Retinal pigment epithelial cell (primary cell): ENCODE results near the gene CFAP157.

Experiments used
- DNase-seq: peaks from one replicate; pipeline ENCODE4 v3.0.0-alpha.2; 2010; ENCODE audit warnings: low read depth
- H3K4me3 ChIP-seq: 2 replicates; pipeline ENCODE4 v1.5.1; 2011; ENCODE audit warnings: mild to moderate bottlenecking, low read length, control low read depth, moderate library complexity
- CTCF ChIP-seq: conservative IDR thresholded peaks from 2 replicates; pipeline ENCODE4 v1.5.1; 2011; ENCODE audit warnings: low read depth, low read length, control low read depth, inconsistent platforms

Gene CFAP157

GRCh38 chr9:127744398-127745110, 37.8 kb downstream of the CFAP157 start:
- TF ChIP-seq CTCF = no peak
- DNase-seq = no peak
- no peak overlapping the region for H3K4me3 ChIP-seq

GRCh38 chr9:127746959-127747569, 40.3 kb downstream of the CFAP157 start:
- H3K4me3 ChIP-seq = no peak overlapping the region
- TF ChIP-seq CTCF = peak; percentile 7
- DNase-seq = no peak

GRCh38 chr9:127749090-127749787, 42.5 kb downstream of the CFAP157 start:
- no peak for DNase-seq
- H3K4me3 ChIP-seq = no peak overlapping the region
- no peak for TF ChIP-seq CTCF

- no peak for TF ChIP-seq CTCF
- no peak overlapping the region for H3K4me3 ChIP-seq
- DNase-seq = no peak
Observed at GRCh38 chr9:127751269-127752054, 44.7 kb downstream of the CFAP157 start.

GRCh38 chr9:127753148-127753547, 46.4 kb downstream of the CFAP157 start:
- no peak for DNase-seq
- no peak for TF ChIP-seq CTCF

GRCh38 chr9:127753622-127754021, 46.8 kb downstream of the CFAP157 start:
- no peak for TF ChIP-seq CTCF
- no peak overlapping the region for H3K4me3 ChIP-seq
- no peak for DNase-seq

More at GRCh38 chr9:127753148-127753547, 46.4 kb downstream of the CFAP157 start:
- no peak overlapping the region for H3K4me3 ChIP-seq
